ENCODE data around the gene HPD.

GRCh38 chr12:121872546-121873215 lies 14.0 kb upstream of the HPD start:
- TF ChIP-seq CTCF (IDR thresholded peaks at IDR 0.05; ENCODE audit: low read length) (no peak), EZH2phosphoT487 (IDR thresholded peaks at IDR 0.05; ENCODE audit: low read length) (no peak)
